Activated CD8-positive, alpha-beta memory T cell treated with anti-CD3 and anti-CD28 coated beads, Interleukin-2, amount 50 U/mL, for 24 hours (primary cell): ENCODE measurements around the gene CD44.
A peak's percentile ranks its signal among the peaks of the same experiment; 100 is the strongest.
"Not testable (repeated sequence)": the region's sequence is repeated elsewhere in the genome, so short reads cannot be mapped to it uniquely, and the experiment has no call there.

Experiments
- DNase-seq: peaks from one replicate; pipeline ENCODE4 v3.0.0-alpha.2; 2020; ENCODE audit errors: extremely low read depth

The CD44 gene

DNA sequence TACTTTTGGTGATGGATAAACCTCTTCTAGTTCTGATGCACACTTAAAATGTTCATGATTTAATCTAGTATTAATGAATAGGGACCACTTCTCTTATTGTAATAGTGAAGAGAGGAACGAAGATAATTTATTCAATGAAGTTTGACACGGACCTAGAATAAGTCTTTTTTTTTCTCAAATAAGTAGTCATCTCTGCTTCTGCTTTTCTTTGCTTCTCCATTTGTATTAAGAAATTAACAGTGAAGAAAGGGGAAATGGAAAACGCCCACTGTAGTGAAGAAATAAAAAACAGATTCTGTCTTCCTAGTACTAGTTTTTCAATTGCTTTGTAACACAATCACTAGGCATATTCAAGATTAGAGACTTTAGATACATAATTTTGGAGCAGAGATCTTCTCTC, 73.0 kb downstream of the CD44 start:
- no peak for DNase-seq

DNA sequence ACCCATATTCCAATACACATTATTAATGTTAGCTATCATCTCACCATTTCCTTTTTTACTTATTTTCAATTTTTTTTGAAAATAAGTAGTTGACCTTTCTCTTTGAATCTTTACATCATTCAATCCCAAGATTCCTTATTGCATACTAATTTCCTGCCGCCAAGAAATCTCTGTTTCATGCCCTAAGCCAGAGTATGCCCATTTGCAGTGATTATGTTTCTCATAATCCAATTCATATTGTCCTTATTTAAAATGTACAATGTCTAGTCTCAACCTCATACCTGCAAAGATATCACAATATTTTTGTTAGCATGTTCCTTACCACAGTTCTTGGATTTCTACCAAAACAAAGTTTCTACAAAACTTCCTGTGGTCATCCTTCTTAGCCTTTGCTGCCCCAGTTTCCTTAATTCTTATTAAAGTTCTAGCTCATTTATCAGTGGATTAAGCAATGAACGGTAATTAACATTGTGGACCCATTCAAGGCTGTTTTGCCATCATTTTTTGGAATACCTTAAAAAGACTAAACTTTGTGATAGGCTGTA, 75.3 kb downstream of the CD44 start:
- no peak for DNase-seq

DNA sequence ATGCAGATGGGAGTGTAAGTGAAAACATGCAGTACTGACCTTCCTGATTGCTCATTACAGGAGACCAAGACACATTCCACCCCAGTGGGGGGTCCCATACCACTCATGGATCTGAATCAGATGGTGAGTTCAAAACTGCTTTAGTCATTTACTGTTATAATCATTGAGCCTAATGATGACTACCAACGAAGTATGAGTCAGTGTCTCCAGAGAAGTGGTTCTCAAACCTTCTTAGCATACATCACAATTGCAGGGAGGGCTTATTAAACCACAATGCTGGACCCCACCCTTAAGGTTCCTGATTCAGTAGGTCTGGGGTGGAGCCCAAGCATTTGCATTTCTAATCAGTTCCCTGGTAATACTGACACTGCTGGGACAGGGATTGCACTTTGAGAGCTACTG, 75.8 kb downstream of the CD44 start:
- DNase-seq: peak; percentile 28

DNA sequence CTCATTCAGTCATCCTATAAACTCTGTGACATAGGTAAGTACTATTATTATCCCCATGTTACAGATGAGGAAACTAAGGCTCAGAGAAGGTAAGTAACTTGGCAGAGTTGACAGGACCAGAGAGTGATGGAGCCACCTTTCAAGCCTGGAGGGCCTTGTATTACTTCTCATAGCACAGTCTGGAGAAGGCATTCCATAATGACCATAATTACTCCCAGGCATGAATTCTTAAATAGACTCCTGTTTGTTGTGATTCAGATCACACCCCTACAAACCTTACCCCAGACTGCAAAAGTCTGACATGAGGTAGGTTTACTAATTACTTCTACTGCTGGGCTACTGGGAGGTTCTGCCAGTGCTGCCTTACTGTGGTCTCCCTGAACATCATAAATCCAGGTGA, 77.0 kb downstream of the CD44 start:
- DNase-seq: no peak

DNA sequence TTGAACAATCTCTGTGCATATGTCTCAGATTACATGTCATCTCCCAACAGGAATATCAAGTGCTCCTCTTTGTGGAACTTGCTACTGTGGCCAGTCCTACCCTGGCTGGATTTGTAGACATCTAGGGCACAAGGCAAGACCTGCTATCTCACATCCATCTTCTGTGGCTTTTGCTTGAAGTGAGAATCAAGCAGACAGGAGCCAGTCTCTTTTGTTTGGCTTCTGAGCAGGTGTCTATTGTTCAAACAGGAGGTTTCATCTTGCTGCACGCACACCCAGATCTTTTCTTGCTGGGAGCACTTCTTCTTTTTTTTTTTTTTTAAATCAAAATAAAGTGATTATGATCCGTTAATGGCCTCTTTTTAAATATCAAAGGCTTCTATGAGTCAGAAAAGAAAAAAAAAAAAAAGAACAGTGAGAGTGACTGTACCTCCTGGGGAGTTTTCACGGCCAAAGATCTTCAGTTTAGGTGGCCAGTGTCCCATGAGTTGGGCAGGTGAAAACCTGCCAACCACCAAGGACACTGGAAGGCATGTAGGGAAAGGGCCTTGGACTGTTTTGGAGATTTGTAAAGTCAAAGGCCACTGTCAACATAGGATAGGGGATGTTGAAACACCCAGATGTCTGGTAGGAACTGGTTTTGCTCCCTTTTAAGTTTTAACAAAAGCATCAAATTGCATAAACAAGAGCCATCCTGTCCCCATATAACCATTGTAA, 78.1 kb downstream of the CD44 start:
- no peak for DNase-seq

DNA sequence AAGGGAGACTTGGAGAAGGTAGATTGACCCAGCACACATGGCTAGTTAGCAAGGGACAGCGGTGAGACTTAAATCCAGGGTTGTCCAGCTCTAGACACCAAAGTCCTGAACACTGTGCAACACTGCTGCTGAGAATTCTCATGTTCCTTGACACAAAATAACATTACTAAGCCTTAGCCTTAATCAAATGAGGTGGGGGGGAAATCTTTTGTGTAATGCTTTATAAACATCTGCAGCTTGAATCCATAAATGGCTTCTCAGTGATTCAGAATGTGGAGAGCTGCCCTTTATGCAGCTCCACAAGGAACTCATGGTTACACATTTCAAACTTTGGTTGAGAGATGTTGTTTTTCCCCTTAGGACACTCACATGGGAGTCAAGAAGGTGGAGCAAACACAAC, 80.0 kb downstream of the CD44 start:
- DNase-seq: no peak

DNA sequence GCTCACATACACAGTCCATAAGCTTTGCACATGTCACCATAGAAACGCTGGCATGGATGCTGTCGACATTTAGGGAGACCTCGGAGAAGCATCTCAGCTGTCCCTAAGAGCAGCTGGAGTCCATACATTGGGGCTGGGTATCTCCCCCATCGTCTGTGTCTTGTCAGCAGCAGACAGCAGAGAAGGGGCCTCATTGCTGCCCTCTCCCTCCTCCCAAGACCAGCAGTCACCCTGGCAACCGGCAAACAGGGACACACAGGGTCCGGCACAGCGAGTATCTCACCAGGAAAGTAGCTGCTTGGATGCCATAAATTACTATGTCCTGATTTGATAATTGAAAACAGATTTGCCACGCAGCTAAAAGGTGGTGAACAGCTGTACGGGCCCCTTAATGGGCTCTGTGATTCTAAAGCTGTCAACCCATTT, 84.4 kb downstream of the CD44 start:
- DNase-seq: no peak

DNA sequence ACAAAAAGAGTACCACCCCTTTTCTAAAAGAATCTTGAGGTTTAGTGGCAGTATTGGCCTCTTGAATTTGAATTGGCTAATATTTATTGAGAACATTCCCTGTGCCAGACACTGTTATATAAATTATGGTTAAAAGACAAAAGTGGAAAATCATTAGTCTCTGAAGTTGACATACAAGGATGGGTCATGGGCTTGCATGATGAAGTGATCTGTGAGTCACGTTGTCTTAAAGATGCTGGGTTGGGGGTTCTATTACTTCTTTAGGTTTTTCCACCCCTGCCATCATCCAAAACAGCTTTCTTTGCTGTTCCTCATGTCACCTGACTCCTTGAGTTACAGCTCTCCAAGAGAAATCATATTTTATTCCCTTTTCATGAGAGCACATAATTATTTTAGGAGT, 85.0 kb downstream of the CD44 start:
- DNase-seq: no peak

DNA sequence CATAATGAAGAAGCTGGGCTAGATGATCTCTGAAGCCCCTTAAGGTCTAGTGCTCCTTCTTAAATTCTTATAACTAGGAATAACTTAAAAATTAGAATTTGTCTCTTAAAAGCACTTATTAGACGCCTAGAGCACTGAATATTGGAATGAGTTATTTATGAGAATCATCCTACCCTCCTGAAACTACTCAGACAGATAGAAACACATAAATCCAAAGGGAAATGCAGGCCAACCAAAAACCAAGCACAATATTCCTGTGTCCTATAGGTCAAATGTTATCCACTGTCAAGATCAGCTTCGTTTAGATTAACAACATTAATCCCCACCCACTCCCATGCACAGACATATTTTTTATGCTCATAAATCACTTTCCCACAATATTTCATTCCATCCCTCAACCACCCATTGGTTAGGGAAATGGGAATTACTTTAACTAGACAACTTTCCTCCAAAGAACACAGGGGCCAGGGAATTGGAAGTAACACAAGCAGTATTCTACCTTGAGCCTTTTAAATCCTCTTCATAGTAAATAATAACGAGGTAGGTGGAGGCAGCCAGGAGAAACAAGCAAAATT, 87.1 kb downstream of the CD44 start:
- DNase-seq: no peak

DNA sequence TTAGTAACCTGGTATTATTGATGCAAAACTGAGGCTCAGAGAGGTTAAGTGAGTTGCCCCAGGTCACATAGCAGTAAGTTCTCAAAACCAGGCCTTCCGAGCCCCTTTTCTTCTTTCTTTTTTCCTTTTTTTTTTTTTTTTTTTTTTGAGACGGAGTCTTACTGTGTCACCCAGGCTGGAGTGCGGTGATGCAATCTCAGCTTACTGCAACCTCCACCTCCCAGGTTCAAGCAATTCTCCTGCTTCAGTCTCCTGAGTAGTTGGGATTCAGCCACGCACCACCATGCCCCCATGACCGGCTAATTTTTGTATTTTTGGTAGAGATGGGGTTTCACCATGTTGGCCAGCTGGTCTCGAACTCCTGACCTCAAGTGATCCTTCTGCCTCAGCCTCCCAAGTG, 87.8 kb downstream of the CD44 start:
- DNase-seq: not testable (repeated sequence)

DNA sequence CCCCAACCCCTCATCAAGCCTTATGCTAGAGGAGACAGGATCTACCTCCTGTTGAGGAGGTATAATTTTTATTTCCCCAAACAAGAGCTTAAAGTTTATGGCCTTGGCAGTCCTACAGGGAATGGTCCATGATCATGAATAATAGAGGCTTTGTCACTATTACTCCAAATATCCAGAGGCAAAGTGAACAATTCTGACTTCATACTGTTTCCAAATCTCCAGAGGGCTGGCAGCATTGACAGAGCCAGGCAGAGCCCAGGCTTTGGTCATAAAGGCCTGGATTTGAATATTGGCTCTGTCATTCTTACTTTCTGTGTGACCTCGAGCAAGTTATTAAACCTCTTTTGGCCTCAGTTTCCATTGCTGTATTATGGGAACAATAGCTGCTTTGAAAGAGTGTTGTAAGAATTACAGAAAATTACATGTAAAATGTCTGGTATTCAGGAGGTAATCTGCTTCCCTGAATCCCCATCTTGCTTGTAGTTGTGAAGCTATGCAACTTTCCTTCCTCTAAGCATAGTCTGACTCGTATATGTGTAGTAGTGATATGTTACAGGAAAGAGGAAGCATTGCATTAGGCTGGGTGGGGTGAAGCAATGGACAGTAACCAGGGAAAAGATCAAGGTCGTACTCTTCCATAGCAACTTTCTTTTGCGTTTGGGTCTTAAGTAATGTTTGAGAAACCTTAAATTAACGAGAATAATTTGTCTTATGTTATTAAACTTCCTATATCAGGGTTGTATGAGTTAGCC, 88.8 kb downstream of the CD44 start:
- DNase-seq: no peak

DNA sequence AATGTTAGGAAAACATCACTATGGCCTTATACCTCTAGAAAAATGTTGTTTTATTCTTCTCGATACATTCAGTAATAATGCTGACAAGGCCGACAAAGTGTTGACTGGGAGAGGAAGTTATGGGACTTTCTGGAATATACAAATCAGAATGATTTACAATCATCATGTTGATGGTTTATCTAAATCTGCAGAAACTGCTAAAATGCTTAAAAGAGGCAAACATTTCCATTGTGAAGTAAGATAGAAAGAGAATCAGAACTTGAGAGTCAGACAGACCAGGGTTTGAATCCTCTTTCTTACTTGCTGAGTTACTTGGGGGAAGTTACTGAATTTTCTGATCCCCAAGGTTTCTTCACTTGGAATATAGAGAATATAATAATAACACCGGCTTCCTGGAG, 89.4 kb downstream of the CD44 start:
- no peak for DNase-seq

DNA sequence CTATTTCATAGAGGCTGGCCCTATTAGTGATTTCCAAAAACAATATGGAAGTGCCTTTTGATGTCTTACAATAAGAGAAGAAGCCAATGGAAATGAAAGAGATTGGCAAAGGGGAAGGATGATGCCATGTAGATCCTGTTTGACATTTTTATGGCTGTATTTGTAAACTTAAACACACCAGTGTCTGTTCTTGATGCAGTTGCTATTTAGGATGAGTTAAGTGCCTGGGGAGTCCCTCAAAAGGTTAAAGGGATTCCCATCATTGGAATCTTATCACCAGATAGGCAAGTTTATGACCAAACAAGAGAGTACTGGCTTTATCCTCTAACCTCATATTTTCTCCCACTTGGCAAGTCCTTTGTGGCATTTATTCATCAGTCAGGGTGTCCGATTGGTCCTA, 91.4 kb downstream of the CD44 start:
- DNase-seq: no peak

DNA sequence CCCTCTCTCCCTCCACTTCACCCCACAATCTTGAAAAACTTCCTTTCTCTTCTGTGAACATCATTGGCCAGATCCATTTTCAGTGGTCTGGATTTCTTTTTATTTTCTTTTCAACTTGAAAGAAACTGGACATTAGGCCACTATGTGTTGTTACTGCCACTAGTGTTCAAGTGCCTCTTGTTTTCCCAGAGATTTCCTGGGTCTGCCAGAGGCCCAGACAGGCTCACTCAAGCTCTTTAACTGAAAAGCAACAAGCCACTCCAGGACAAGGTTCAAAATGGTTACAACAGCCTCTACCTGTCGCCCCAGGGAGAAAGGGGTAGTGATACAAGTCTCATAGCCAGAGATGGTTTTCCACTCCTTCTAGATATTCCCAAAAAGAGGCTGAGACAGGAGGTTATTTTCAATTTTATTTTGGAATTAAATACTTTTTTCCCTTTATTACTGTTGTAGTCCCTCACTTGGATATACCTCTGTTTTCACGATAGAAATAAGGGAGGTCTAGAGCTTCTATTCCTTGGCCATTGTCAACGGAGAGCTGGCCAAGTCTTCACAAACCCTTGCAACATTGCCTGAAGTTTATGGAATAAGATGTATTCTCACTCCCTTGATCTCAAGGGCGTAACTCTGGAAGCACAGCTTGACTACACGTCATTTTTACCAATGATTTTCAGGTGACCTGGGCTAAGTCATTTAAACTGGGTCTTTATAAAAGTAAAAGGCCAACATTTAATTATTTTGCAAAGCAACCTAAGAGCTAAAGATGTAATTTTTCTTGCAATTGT, 92.3 kb downstream of the CD44 start:
- no peak for DNase-seq

DNA sequence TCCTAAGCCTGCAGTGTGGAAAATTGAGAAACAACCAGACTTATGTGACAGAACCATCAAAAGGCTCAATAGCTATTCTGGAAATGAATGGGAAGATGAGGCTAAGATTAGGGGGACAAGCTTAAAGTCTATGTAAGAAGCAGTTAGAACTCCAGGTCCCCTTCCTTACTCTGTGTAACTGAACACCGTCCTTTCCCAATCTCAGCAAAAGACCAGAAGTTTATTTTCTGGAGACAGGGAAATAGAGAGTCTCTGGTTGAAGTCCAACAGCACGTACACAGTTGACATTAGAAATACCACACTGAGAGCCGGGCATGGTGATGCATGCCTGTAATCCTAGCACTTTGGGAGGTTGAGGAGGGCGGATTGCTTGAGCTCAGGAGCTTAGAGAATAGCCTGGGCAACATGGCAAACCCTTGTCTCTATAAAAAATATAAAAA, 93.9 kb downstream of the CD44 start:
- no peak for DNase-seq

DNA sequence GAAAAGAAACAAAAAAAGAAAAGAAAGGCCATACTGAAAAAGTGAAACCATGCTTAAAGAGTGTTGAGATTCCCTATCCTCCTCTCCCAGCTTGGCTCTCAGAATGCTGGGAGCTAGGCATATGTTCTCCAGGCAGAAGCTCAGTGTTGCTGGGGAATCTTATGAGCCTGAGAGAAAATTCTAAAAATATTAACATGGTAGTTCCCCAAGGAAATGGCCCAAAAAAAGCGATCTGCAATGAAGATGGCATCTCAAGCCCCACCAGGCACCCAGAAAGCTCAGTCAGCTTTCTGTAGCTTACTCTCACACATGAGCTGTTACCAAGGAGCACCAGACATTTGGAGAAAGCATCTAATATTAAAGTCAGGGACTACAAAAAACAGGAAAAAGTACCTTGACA, 94.5 kb downstream of the CD44 start:
- DNase-seq: no peak

DNA sequence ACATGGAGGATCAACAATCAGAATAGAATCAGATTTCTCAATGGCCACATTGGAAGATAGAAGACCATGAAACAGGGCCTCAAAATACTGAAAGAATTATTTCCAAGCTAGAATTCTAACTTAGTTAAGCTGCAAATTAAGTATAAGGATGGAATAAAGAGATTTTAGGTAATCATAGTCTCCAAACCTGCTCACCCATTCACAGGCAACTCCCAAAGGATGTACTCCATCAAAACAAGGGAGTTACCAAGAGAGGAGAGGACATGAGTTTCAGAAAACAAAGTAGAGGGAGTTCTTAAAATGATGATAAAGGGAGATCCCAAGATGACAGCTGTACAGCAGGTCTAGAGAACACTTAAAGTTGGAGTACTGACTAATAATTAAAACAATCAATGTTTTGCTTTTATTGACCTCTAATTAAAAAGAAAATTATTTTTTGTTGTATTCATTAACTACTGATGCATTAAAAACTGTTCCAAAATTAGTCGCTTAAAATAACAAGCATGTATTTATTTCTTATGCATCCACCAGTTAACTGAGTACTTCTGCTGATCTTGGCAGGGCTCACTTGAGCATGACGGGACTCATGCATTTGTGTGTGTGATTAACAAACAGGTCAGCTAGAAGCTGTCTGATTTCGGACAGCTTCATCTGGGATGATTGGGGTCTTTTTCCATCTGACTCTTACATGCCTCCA, 95.6 kb downstream of the CD44 start:
- no peak for DNase-seq

DNA sequence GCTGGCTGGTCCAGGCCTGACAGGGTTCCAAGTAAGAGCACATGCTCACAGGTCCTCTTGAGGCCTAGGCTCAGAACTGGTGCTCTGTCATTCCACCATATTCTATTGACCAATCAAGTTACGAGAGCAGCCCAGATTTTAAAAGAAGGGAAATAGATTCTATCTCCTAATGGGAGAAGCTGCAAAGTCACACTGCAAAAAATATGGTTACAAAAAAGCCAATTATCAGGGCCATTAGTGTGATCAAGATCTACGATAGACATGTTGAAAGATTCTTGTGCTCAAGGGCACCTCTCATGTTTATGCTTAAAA, 96.1 kb downstream of the CD44 start:
- DNase-seq: no peak

DNA sequence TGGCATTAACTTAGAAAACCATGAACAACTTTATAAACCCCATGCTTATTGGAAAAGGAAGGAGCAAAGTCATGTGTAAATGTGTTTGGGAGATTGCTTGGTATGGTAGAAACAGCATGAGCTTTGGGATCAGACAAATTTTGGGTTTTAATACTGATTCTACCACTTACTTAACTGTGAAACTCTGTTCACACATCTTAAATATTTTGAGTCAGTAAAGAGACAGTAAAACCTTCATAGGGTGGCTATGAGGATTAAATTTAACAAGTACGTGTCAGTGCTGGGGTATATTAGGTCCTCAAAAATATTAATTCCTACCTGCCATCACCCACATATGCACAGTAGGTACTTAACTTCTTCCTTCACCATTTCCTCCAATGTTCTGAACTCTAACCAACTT, 96.5 kb downstream of the CD44 start:
- DNase-seq: no peak

DNA sequence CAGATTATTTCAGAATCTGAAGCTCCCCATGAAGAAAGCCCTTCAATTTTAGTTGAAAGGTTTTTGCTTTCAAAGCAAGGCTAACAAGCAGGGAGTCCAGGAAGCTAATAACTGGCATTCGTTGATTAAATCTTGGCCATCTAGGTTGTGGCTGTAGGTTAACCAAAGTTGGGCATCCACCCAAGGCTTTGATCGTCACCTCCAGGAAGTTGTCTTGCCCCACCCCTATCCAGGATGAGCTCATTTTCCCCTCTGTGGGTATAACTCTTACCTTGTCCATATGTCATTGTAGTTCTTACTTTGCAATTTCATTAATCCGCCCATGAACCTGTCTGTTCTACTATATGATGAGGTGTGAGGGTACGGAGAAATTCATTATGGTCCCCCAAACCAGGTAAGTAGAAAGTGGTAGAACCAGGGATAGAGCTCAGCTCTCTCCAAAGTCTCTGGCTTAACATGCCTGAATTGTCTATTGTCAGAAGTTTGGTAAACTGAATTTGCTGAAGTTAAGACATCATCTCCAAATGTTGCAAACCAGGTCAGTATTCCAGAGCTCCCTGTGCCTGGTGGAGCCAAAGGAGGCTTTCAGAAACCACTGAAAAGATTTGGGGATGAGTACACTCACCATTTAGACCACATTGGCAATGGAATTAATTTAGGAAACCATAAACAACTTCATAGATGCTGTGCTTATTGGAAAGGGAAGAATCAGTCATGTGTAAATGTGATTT, 97.1 kb downstream of the CD44 start:
- DNase-seq: peak; percentile 17

DNA sequence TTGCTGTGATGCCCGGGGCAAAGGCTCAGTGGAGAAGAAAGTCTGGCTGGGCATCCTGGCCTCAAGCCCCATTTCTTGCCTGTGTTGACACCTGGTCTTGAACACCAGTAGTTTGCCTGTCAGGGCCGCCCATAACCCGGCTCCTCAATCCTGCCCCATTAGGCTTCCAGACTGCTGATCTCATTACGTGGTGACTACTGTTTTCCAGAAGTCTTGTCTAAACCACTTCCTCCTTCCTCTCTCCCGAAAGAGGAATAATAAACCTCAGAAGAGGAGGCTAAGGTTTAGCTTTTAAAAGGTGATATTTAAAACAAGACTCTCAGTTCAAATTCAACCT, 97.7 kb downstream of the CD44 start:
- no peak for DNase-seq
